ENCODE measurements around the gene KAZN.

The KAZN gene

GRCh38 chr1:15046487-15047165 lies 448.1 kb downstream of the KAZN start:
- peak; percentile 71 to 90 (median 85) for DNase-seq

GRCh38 chr1:15047237-15047636 lies 448.8 kb downstream of the KAZN start:
- DNase-seq: no peak

- no peak for DNase-seq
These were observed 450.0 kb downstream of the KAZN start for GRCh38 chr1:15048437-15048980.

GRCh38 chr1:15049067-15049466 lies 450.6 kb downstream of the KAZN start:
- no peak for DNase-seq

- peak; percentile 41 to 53 (median 47) for DNase-seq
These were observed 453.5 kb downstream of the KAZN start for GRCh38 chr1:15051882-15052528.

GRCh38 chr1:15053153-15053552 lies 454.7 kb downstream of the KAZN start:
- DNase-seq: no peak

GRCh38 chr1:15055736-15056415 lies 457.4 kb downstream of the KAZN start:
- no peak for DNase-seq

- DNase-seq: no peak
These were observed 458.2 kb downstream of the KAZN start for GRCh38 chr1:15056515-15057285.

GRCh38 chr1:15057834-15058233 lies 459.3 kb downstream of the KAZN start:
- DNase-seq: no peak

- DNase-seq: no peak
These were observed 459.8 kb downstream of the KAZN start for GRCh38 chr1:15058261-15058660.

- no peak for DNase-seq
These were observed 461.6 kb downstream of the KAZN start for GRCh38 chr1:15060104-15060503.

GRCh38 chr1:15062479-15063099 lies 464.1 kb downstream of the KAZN start:
- peak; percentile 50 to 64 (median 59) for DNase-seq

GRCh38 chr1:15063346-15063745 lies 464.9 kb downstream of the KAZN start:
- no peak for DNase-seq

- DNase-seq: no peak
These were observed 465.3 kb downstream of the KAZN start for GRCh38 chr1:15063783-15064182.

- no peak for DNase-seq
These were observed 465.9 kb downstream of the KAZN start for GRCh38 chr1:15064217-15064929.

GRCh38 chr1:15065291-15065690 lies 466.8 kb downstream of the KAZN start:
- DNase-seq: no peak

- no peak for DNase-seq
These were observed 467.3 kb downstream of the KAZN start for GRCh38 chr1:15065736-15066135.

- DNase-seq: no peak
These were observed 467.7 kb downstream of the KAZN start for GRCh38 chr1:15066191-15066590.

GRCh38 chr1:15067148-15067547 lies 468.7 kb downstream of the KAZN start:
- DNase-seq: no peak

- no peak for DNase-seq
These were observed 469.7 kb downstream of the KAZN start for GRCh38 chr1:15068152-15068551.

- no peak for DNase-seq
These were observed 470.5 kb downstream of the KAZN start for GRCh38 chr1:15068997-15069396.
